A549 (cell line): Measurements from ENCODE around the gene B4GALT6.

Experiments
- EP300 ChIP-seq, 2 experiments: fragments of >200 bp; sonication (Bioruptor Twin); formaldehyde crosslinking; IDR thresholded peaks; 2 replicates in 1 of 2; 3 replicates in 1 of 2; pipeline ENCODE4 v1.6.1; 2016 to 2017
- RCOR1 ChIP-seq: fragments of 150-350 bp; IDR thresholded peaks from 2 replicates; pipeline ENCODE4 v1.6.1; 2014; ENCODE audit warnings: antibody characterized with exemption, low read length, low read depth
- ZFP36 ChIP-seq: fragments of 450-650 bp; IDR thresholded peaks from 2 replicates; pipeline ENCODE4 v1.6.1; 2014; ENCODE audit warnings: borderline replicate concordance; ENCODE audit not compliant: partially characterized antibody
- TF ChIP-seq, protein P1 (sequence below): fragments of >200 bp; sonication (Bioruptor Twin); formaldehyde crosslinking; IDR thresholded peaks from 3 replicates; pipeline ENCODE4 v1.5.1; 2016
- TF ChIP-seq, protein P2 (sequence below): IDR thresholded peaks from 2 replicates; pipeline ENCODE4 v1.6.1; 2012; ENCODE audit warnings: low read depth, borderline replicate concordance

DNA sequence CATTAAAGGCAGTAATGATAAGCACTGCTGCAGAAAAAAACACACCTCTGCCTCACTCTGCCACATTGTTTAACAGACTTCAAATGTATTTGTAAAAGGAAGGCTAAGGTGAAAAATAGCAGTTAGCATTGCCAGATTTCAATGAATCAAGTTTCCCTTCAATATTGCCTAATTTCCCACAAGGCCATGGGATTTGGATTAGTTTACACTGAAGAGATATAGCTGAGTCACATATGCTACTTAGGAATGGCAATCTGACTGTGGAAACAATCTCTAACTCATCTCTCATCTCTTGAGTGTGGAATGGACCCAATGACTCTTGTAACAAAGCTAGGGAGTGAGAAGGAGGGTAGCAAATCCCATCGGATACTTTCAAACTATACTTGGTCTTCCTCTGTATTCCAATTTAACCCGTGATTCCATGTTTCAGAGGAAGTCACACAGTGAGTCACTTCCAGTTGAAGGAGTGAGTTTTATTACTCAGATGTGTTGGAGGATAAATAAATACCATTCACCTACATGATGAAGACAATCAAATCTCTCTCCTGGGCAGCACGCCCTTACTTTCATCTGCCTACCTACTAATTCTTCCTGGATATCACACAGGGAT, 5.1 kb downstream of the B4GALT6 start:
- TF ChIP-seq, protein P1, sequence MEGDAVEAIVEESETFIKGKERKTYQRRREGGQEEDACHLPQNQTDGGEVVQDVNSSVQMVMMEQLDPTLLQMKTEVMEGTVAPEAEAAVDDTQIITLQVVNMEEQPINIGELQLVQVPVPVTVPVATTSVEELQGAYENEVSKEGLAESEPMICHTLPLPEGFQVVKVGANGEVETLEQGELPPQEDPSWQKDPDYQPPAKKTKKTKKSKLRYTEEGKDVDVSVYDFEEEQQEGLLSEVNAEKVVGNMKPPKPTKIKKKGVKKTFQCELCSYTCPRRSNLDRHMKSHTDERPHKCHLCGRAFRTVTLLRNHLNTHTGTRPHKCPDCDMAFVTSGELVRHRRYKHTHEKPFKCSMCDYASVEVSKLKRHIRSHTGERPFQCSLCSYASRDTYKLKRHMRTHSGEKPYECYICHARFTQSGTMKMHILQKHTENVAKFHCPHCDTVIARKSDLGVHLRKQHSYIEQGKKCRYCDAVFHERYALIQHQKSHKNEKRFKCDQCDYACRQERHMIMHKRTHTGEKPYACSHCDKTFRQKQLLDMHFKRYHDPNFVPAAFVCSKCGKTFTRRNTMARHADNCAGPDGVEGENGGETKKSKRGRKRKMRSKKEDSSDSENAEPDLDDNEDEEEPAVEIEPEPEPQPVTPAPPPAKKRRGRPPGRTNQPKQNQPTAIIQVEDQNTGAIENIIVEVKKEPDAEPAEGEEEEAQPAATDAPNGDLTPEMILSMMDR = no peak
- TF ChIP-seq EP300 (IDR thresholded peaks at IDR 0.05) (no peak), ZFP36 (no peak), RCOR1 (no peak)
- TF ChIP-seq, protein P2, sequence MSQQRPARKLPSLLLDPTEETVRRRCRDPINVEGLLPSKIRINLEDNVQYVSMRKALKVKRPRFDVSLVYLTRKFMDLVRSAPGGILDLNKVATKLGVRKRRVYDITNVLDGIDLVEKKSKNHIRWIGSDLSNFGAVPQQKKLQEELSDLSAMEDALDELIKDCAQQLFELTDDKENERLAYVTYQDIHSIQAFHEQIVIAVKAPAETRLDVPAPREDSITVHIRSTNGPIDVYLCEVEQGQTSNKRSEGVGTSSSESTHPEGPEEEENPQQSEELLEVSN = no peak
